Islet of Langerhans (tissue), 1 donor: Measurements from ENCODE around the gene HOXA7.

ENCODE experiments used
- FAIRE-seq: peaks from one replicate; lab custom pipeline; 2011; peaks lifted over from hg19 to GRCh38; lab: Jason Lieb, UNC

HOXA7 gene

DNA sequence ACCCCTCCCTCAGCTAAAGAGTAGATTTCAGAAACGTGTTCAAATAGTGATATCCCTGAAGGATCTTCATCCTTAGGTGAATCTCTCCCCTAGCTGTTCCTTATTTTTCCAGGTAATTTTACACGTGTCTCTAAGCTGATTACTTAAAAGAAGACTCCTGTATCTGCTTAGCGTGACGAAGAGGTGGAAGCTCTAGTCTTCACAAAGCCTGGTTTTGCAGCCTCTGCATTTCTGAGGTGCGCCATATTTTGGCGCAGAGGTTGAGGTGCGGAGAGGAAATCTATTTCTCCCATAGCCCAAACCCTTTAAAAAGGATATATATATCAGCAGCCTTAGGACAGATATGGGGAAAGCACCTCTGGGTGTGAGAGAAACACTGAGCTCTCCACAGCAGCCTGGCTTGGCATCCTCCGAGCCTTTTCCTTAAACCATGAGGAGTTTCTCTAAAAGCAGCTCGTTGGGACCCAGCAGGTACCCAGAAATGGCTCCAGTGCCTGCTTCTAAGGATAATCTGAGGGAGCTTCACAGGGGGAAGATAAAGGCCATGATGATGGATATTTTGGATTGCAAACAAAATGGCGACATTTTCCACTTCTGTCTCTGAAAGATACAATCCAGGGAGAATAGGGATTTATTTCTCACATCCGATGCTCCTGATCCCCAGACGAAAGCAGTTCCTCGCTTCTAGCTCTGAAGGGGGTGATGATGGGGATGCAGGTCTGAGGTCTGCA lies 51.0 kb downstream of the HOXA7 start:
- FAIRE-seq, result no peak

DNA sequence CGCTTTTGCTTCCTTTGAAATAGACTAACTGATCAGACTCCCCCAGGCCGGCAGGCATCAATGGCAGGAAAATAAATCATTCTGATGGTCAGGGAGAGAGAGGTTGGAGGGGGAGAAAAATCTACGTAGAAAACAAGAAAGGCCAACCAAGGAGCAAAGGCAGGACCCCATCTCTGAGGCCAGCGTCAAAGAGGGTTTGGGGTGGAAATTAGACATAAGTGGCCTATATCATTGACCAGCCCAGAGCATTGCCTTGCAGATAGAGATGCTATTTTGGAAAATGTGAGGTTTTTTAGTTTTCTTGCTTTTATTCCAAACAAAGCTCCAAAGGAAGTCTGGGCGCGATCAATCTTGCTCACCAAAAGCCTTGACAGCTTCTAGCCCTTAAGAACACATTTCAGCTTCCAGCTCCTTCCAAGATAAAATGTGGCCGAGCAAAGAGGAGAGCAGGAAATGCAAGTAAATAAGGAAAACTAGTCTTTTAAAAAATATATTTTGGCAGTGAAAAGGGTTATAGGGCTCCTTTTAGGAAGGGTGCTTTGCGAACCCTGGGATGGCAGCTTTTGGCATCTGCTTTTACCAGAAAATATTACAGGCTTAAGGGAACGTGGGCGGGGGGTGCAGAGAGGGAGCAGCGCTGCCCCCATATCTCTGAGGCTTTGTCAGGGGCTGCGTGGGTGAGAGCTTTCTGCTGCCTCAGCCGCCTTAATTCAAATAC lies 52.0 kb downstream of the HOXA7 start:
- no peak for FAIRE-seq
